ENCODE results near the gene TMEM184B.
"Not testable (repeated sequence)": the region's sequence is repeated elsewhere in the genome, so short reads cannot be mapped to it uniquely, and the experiment has no call there.

- not testable (repeated sequence) for TF ChIP-seq CTCF (optimal IDR thresholded peaks at IDR 0.05 in 1 of 3, IDR thresholded peaks at IDR 0.05 in 1 of 3, conservative IDR thresholded peaks at IDR 0.05 in 1 of 3; ENCODE audit: extremely low read depth in 1 of 3, insufficient read depth in 2 of 3, low read length in 3 of 3); EZH2 (IDR thresholded peaks at IDR 0.05; ENCODE audit: low read length)
Measured at GRCh38 chr22:38233856-38234255, 39.0 kb downstream of the TMEM184B start.

All from keratinocyte (primary cell).